ENCODE data around the gene FHL1.
A peak's percentile ranks its signal among the peaks of the same experiment; 100 is the strongest.
"Not testable (repeated sequence)": the region's sequence is repeated elsewhere in the genome, so short reads cannot be mapped to it uniquely, and the experiment has no call there.

The FHL1 gene

GRCh38 chrX:136209016-136209738 lies 61.8 kb downstream of the FHL1 start:
- no peak for DNase-seq (ENCODE audit: low read depth)

- no peak for DNase-seq (ENCODE audit: low read depth)
These were observed 62.4 kb downstream of the FHL1 start for GRCh38 chrX:136209751-136210150.

DNA sequence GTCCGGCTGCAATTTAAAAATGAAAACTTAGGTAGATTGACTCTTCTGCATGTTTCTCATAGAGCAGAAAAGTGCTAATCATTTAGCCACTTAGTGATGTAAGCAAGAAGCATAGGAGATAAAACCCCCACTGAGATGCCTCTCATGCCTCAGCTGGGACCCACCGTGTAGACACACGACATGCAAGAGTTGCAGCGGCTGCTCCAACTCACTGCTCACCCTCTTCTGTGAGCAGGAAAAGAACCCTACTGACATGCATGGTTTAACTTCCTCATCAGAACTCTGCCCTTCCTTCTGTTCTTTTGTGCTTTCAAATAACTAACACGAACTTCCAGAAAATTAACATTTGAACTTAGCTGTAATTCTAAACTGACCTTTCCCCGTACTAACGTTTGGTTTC lies 62.9 kb downstream of the FHL1 start:
- DNase-seq (ENCODE audit: low read depth) = no peak

DNA sequence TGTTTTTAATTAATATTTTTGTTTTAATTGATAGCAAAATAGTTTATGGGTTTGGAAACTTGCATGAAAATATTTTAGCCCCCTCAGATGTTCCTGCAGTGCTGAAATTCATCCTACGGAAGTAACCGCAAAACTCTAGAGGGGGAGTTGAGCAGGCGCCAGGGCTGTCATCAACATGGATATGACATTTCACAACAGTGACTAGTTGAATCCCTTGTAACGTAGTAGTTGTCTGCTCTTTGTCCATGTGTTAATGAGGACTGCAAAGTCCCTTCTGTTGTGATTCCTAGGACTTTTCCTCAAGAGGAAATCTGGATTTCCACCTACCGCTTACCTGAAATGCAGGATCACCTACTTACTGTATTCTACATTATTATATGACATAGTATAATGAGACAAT lies 63.5 kb downstream of the FHL1 start:
- DNase-seq (ENCODE audit: low read depth) = no peak

DNA sequence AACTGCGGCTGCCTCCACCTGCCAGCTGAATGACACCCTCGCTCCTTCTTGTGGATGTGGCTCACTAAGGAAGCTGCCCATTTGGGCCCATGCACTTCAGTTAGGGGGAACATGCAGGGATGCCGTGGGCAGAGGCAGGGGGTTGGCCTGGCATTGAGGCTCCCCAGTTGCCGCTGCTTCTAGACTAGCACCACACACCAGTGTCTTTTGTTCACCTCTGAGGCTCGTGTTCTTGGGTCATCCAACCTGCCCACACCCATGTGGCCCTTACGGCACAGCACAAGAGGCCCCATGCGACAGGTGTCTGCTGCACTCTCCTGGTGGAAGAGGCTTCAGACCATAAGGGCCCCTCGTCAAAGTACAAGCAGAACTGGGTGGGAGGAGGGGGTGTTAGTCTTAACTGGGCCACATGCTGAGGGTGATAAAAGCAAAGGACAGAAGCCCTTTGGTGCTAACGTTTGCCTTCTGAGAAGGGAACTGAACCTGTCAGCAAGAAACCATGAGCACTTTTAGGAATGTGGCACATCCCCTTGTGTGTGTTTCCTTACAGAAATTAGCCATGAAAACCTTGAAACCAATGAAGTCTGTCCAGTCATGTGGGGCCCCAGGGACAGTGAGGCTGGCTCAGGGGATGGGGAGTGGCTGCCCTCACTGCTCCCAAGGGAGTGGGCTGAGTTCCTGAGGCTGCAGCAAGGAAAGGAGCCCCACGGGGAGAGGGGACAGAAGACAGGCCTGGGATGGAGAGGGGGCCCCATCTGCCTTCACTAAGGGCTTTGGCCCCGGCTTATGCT lies 64.6 kb downstream of the FHL1 start:
- DNase-seq (ENCODE audit: low read depth) = no peak

DNA sequence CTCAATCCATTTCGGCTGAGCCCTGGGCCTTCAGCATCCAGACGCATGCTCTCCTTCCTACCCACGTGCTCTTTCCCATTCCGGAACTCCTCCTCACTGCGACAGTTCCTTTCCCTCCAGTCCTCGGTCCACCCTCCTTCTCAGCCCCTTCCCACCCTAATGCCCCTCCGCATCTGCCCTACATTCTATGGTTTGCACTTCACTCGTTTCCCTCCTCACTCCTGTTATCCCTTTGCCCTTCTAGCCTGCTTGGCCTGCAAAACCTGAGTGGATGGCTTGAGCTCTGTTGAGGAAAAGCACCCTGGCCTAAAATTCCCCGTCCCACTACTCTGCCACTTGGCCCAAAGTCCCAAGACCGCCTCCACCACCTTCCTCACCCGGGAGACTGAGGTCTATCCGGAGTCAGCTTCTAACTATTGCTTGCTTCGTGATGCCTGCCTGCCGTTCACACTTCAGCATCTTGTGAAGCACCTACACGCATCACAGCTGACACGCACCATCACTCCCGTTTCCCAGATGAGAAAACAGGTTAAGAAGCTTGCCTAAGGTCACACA lies 65.3 kb downstream of the FHL1 start:
- DNase-seq (ENCODE audit: low read depth) = no peak

GRCh38 chrX:136214551-136214950 lies 67.2 kb downstream of the FHL1 start:
- DNase-seq (ENCODE audit: low read depth) = peak; percentile 84

DNA sequence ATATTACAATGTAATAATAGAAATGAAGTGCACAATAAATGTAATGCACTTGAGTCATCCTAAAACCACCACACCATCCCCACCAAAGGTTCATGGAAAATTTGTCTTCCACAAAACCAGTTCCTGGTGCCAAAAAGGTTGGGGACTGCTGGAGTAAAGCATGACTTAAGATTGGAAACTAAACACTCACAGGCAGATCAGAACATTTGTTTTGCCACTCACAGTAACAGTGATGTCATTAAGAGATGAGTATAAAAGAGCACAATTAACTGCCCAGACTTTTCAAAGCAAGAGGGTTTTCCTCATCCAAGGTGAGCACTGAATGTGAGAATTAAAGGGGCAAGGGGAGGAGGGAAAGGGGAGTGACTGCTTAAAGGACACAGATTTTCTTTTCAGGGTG lies 68.2 kb downstream of the FHL1 start:
- DNase-seq (ENCODE audit: low read depth) = no peak

- DNase-seq (ENCODE audit: low read depth) = no peak
These were observed 72.6 kb downstream of the FHL1 start for GRCh38 chrX:136219893-136220292.

- no peak for DNase-seq (ENCODE audit: low read depth)
These were observed 73.2 kb downstream of the FHL1 start for GRCh38 chrX:136220540-136220939.

DNA sequence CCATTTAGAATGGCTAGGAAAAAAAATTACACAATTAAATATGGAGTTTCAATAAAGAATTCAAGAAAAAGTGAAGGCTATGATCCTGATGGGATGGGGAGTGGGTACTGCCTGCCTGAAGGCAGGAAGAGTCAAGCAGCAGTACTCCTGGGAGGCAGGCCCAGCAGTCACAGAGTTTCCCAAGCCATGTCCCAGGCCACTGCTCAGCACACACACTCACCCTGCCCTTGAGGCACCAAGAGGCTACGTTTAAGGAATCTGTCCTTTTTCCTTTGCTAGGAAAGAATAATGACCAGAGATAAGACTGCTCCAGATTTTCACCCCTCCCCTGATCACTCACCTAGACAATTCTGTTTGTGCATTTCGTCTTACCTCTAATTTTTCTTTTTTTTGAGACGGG lies 73.6 kb downstream of the FHL1 start:
- DNase-seq (ENCODE audit: low read depth) = no peak

DNA sequence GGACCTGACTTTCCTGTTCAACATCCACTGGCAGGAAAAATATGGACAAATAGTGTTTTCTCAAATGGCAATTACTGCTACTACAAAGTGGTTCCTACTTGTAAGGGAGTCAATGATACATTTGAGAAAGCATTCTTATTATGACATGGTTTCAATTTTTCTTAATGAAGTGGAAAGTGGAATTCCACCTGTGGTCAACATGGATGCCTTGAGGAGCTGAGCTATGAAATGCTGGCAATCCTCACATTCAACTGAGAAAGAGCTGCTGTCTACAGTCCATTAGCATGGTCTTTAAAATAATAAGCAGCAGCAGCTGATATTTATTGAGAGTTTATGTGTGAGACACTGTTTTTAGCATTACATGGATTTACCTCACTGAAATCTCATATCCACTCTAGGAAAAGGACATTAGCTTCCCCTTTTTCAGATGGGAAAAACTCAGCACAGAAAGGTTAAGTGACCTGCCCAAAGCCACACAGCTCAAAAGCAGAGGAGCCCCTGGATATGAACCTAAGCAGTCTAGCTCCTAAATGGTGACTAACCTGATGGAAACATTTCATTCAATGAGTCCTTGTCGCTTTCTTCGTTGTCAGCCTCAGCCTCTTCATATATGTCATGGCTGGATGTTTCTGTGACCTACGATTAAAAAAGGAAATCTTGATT lies 74.6 kb downstream of the FHL1 start:
- DNase-seq (ENCODE audit: low read depth) = no peak

GRCh38 chrX:136227074-136227473 lies 79.7 kb downstream of the FHL1 start:
- no peak for DNase-seq (ENCODE audit: low read depth)

DNA sequence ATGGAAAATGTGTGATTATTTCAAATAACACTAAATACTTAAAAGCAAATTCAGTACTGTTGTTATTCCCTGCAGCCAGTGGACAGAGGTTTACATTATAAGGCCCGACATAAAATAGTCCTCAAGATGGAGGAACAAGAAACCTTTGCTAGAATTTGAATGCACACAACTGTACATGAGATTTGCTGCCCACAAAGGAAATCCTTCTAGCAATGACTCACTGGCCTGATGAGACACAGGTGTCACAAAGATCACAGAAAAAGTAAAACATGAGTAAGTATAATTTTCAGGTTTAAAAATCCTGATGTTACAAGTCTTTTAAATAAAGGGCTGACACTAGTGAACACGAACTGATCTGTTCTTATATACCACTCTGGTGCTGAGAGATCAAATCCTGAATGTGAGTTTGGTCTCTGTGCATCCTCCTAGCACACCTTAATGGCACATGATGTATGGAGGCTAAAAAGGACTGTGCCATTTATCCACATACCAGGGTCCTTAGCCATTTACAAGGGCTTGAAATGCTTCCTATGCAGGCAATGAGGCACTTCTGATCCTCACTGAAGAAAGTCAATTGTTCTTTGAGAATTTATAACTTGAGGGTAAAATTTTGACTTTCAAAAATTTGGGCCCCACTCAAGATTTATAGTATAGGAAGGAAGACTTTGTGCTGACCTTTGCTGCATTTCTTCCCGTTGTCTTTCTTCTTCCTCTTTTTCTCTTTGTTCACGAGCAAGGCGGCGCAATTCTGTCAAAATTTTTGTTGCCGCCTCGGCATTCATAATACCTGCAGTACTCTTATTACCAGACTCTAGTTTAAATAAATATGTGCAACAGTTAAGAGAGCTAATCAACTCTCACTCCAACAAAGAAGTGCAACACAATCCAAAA lies 80.9 kb downstream of the FHL1 start:
- DNase-seq (ENCODE audit: low read depth) = no peak

- DNase-seq (ENCODE audit: low read depth) = no peak
These were observed 81.5 kb downstream of the FHL1 start for GRCh38 chrX:136228839-136229207.

- no peak for DNase-seq (ENCODE audit: low read depth)
These were observed 89.7 kb downstream of the FHL1 start for GRCh38 chrX:136237074-136237473.

- DNase-seq (ENCODE audit: low read depth) = not testable (repeated sequence)
These were observed 90.5 kb downstream of the FHL1 start for GRCh38 chrX:136237849-136238248.

DNA sequence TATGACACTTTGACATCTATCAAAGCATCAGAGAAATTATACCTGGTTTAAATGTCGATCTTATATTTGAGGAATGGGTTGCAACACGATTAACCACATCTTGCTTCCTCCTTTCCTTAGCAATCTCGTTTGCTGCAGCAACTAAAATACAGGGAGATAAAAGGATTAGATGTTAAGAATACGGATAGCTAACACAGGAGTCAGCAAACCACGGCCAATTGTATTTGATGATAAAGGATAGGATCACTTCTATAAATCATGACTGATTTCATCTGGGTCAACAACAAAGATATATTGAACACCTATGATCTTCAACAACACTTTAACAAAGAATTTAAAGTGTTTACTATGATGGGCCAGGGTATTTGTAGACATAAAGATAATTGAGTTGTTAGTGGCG lies 98.9 kb downstream of the FHL1 start:
- no peak for DNase-seq (ENCODE audit: low read depth)

DNA sequence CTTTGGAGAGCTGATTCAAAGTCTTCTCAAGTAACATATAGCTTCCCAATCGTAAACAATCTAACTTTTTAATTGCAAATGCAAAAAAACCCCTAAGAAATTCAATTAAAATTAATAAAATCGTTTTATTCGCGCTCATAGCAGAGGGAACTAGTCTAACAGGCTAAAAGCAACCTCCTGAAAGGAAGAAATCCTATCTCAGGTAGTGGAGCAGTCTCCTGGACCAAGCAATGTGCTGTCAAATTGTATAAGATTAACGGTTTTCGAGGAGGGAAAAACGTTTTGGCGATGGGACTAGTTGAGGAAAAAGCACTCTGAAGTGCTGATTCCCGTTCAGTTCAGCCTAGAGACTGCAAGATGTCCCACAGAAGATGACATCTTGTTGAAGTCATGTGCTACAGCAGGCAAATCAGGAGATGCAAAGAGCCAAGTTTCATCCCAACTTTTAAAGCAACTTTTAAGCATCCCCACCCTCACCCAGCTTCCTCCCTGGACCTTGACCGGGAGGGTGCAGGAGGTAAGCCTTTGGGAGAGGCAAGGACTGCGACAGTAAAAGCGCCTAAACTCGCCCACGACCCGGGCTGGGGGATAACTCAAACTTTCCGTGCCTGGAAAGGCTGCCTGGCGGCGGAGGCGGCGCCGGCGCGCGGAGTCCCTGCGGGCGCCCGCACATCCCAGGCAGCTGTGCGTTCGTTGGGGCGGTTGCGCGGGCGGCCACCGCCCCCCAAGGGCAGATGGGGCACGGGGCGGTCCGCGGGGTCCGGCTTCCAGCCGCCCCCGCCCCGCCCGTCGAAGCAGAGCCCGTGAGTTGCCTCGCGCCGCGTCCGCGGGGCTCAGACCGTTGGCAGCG lies 103.1 kb downstream of the FHL1 start:
- no peak for DNase-seq (ENCODE audit: low read depth)

- DNase-seq (ENCODE audit: low read depth) = no peak
These were observed 104.0 kb downstream of the FHL1 start, which contains the start of gene MAP7D3 for GRCh38 chrX:136251041-136251991. MAP7D3 (minus strand) TSS chrX:136251400; CDS start chrX:136251358, 42 bp downstream.
